ENCODE measurements around the gene CXADR.
"Not testable (repeated sequence)": the region's sequence is repeated elsewhere in the genome, so short reads cannot be mapped to it uniquely, and the experiment has no call there.

CXADR gene

DNA sequence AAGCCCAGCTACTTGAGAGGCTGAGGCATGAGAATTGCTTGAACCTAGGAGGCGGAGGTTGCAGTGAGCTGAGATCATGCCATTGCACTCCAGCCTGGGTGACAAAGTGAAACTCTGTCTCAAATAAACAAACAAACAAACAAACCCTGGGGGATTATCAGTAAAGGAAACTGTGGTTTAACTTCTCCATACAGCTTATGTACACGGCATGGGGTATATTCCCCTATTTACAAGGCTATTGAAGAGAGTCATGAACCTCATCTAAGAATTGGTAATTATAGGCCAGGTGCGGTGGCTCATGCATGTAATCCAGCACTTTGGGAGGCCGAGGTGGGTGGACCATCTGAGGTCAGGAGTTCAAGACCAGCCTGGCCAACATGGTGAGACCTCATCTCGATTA lies 9.9 kb upstream of the CXADR start:
- not testable (repeated sequence) for DNase-seq (ENCODE audit: low spot score)

DNA sequence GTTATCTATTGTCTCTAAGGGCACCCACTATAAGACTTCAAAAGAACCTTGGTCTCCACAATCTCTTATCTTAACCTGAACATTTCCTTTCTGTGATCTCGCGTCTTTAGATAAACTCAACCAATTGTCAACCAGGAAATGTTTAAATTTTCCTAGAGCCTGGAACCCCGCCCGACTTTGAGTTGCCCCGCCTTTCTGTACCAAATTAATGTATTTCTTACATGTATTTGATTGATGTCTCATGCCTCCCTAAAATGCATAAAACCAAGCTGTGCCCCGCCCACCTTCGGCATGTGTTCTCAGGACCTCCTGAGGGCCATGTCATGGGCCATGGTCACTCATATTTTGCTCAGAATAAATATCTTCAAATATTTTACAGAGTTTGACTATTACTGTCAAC lies 5.9 kb upstream of the CXADR start:
- no peak for DNase-seq (ENCODE audit: low spot score)

- DNase-seq (ENCODE audit: low spot score): no peak
Observed at GRCh38 chr21:17507591-17507990, 5.3 kb upstream of the CXADR start.

- DNase-seq (ENCODE audit: low spot score): no peak
Observed at GRCh38 chr21:17513214-17514123, 626 bp downstream of the CXADR start.

- no peak for DNase-seq (ENCODE audit: low spot score)
Observed at GRCh38 chr21:17514124-17514845, 1.4 kb downstream of the CXADR start.

DNA sequence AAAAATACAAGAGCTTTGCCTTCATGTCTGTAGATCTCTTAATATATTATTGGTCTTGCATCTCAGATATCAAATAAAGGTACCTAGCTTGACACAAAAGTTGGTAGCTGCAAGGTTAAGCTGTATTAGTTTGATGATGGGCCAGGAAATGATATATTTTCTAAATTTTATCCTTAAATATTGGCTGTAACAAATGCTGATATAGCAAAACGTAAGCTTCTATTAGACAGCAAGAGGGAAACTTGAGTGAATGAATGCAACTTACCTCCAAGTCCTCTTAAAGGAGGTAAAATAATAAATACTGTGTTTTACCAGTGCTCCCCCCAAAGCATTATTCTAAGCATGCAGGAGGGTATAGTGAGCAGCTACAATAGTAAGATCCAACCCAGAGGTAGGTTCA lies 4.2 kb downstream of the CXADR start:
- not testable (repeated sequence) for DNase-seq (ENCODE audit: low spot score)

DNA sequence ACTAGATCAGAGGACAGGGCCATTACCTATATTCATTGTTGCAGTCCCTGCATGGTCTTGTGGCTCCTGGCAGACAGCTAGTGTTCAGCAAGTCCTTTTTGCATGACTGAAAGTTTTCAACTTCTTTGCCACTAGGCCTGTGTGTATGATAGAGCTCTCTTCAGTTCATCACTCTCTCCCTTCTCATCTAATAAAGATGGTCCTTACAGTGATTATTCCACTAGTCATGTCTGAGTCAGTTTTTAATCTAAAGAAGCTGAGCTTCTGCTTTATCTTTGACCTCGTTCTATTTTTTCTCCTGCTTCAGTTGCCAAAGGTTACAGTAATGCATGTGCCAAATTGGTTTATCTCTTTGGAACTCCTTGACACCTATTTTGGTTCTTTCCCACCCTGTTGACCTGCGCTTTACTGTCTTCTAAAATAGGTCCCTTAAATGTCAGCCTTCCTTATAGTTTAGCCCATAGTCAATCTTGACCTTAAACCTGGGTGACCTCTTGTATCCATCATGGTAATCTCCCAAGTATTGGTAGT lies 6.4 kb downstream of the CXADR start:
- DNase-seq (ENCODE audit: low spot score): no peak

DNA sequence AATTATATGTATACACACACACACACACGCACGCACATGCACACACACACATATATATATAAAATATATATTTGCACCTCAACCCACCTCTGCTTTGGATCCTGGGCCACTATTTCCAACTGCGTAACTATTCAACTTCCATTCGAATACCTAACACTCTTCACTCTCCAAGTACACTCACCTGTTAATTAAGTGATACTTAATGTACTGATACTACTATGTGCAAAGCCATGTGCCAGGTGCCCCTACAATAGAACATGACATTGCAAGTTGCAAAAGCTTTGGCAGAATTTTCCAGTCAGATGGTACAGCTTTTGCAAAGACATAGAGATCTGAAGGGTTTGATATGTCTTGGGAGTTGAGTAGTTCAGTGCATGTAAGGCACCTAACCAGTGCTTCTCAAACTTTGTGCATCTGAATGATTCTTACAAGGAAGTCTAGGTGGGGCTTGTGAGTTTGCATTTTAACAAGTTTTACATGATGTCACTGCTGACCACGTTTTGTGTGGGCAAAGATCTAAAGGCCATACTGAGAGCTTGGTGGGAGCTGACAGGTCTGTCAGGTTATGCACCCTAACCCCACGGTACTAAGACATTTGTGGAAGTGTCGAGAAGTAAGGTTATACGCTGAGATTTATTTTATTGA lies 7.2 kb downstream of the CXADR start:
- DNase-seq (ENCODE audit: low spot score): no peak

DNA sequence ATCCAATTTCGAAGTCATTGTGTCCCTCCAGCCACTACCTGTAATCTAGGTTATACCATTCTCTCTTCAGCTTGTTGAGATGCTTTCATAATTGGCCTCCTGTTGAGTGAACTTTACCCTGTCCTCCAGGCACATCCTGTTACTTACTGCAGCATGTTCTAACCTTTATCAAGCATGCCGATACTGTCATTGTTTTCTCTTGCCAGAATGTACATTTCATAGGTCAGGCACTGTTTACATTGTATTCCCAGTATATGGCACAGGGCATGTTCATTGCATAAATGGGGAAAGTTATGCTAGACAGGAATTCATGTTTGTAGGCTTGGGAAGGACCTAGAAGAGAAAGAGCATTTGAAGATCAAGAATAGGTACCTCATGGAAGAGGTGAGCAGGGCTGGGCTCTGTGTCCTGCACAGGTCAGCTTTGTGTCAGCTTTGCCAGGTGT lies 10.2 kb downstream of the CXADR start:
- DNase-seq (ENCODE audit: low spot score): no peak

GRCh38 chr21:17523979-17524494 lies 11.2 kb downstream of the CXADR start:
- DNase-seq (ENCODE audit: low spot score): not testable (repeated sequence)

DNA sequence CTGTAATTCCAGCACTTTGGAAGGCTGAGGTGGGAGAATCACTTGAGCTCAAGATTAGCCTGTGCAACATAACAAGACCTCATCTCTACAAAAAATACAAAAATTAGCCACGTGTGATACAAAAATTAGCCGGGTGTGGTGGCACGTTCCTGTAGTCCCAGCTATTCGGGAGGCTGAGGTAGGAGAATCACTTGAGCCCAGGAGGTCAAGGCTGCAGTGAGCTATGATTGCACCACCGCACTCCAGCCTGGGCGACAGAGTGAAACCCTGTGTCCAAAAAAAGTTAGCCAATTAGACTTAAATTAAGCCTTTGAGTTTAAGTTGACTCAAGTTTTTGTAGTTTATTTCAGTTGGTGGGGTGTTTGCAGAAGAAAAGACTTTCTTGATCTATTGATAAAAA lies 11.8 kb downstream of the CXADR start:
- DNase-seq (ENCODE audit: low spot score): no peak

GRCh38 chr21:17526776-17527175 lies 13.9 kb downstream of the CXADR start:
- no peak for DNase-seq (ENCODE audit: low spot score)

GRCh38 chr21:17527240-17527639 lies 14.4 kb downstream of the CXADR start:
- no peak for DNase-seq (ENCODE audit: low spot score)

DNA sequence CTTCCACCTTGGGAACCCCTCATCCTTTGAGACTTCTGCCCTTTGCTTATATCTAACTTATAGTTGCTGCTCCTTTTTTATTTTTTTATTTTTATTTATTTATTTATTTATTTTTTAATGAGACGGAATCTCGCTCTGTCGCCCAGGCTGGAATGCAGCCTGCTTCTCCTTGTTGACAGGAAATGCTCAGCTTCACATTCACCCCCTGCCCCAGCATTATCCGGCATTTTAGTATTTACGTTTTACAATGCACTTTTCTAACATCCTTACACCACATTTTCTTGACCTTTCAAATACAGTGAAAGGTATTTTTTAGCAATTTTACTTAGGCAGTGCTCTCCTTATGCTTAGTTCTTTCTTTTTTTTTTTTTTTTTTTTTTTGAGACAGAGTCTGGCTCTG lies 14.9 kb downstream of the CXADR start:
- DNase-seq (ENCODE audit: low spot score): no peak

GRCh38 chr21:17529648-17530047 lies 16.8 kb downstream of the CXADR start:
- no peak for DNase-seq (ENCODE audit: low spot score)

GRCh38 chr21:17532292-17532691 lies 19.4 kb downstream of the CXADR start:
- DNase-seq (ENCODE audit: low spot score): no peak

DNA sequence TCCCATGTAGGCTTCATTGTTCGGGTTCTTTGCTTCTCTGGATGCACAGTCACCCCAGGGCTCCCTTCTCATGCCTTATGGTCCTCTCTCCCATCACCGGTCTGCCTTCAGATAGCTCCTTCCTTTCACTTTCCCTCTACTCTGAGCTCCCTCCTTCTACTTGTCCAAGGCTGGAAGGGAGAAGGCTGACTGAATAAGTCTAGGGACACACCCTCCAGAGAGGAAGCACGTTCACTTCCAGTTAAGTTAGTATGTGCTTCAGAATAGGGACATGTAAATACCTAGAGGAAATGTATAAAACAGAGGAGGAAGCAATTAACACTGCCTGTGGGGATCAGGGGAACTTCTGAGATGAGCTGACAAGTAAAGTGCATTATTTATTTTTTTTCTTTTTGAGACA lies 23.5 kb downstream of the CXADR start:
- no peak for DNase-seq (ENCODE audit: low spot score)

GRCh38 chr21:17537299-17537698 lies 24.5 kb downstream of the CXADR start:
- DNase-seq (ENCODE audit: low spot score): no peak

GRCh38 chr21:17538576-17538975 lies 25.7 kb downstream of the CXADR start:
- no peak for DNase-seq (ENCODE audit: low spot score)

DNA sequence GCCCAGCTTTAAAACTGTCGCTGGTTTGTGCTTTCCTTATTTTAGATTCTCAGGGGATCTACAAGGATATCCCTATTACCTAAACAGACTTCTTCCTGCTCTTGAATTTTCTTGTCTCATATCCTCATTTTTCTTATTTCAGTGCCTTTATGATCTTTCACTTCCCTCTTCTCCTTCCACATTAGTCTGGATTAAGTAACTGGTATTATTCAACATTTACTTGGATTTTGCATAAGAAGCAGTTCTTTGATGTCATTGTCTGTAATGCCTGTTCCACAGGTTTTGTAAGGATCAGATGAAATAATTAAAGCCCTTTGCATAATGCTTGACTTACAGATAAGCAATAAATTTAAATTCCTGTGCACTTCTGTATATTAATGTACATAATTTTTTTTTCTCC lies 26.5 kb downstream of the CXADR start:
- DNase-seq (ENCODE audit: low spot score): no peak

DNA sequence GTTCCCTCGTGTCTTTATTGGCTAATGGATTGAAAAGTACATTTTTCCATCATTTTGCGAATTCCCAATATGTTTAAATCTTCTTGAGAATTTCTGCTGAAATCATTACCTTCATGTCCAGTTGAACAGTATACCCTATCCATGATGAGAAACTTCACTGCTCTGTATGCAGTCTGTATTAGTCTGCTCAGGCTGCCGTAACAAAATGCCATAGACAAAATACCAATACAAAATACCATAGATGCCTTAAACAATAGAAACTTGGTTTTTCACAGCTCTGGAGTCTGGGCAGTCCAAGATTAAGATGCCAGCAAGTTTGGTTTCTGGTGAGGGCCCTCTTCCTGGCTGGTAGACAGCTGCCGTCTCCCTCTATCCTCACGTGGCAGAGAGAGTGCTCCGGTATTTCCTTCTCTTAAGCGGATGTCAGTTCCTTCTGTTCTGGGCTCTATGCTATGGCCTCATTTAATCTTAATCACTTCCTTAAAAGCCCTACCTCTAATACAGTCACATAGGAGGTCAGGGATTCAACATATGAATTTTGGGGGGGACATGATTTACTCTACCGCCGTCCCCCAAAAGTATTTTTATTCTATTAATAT lies 27.0 kb downstream of the CXADR start:
- DNase-seq (ENCODE audit: low spot score): no peak

DNA sequence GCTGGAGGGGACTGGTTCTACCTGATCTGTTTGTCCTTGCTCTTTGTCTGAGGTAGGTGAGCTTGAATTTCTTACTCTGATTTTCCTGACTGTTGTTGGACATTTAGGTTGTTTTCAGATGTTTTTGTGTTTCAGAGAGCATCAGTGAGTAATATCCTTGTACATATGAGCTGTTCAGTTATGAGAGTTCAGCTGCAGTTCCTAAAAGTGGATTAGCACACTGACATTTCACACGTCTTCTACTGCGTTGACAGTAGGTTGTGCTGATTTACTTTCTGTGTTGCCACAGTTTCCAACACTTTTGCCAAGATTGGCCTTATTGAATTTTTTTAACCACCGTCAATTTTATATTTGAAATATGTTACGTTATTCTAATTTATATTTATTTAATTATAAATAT lies 27.7 kb downstream of the CXADR start:
- no peak for DNase-seq (ENCODE audit: low spot score)
